GM18511 (cell line): ENCODE measurements around the gene SYNPR.
"Not testable (repeated sequence)": the region's sequence is repeated elsewhere in the genome, so short reads cannot be mapped to it uniquely, and the experiment has no call there.

Source experiments
- ATAC-seq: cut with Tn5 transposase; IDR thresholded peaks from one replicate; pipeline ENCODE4 v1.9.1; 2021; ENCODE audit warnings: mild to moderate bottlenecking, moderate library complexity; ENCODE audit not compliant: unreplicated experiment

SYNPR gene

DNA sequence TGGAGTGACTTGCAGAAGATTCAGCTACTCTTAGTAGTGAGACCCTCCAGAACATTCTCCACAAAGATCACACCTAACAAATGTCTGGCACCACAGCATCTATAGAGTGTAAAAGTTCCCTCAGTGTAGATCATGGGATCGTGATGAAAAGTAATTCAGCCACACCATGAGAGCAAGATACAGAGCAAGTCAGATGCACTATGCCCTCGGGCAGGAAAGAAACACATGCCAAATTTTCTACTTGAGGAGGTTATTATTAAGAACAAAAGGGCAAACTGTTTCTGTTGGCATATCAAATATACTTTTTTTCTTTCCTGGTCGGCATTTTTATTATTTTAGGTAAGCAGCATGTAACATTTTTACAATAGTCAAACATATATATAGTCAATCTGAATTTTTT is 329.6 kb downstream of the SYNPR start:
- no peak for ATAC-seq

- ATAC-seq = no peak
These were observed 331.3 kb downstream of the SYNPR start for GRCh38 chr3:63609408-63609807.

GRCh38 chr3:63609834-63610233 is 331.7 kb downstream of the SYNPR start:
- no peak for ATAC-seq

GRCh38 chr3:63611382-63611781 is 333.3 kb downstream of the SYNPR start:
- no peak for ATAC-seq

DNA sequence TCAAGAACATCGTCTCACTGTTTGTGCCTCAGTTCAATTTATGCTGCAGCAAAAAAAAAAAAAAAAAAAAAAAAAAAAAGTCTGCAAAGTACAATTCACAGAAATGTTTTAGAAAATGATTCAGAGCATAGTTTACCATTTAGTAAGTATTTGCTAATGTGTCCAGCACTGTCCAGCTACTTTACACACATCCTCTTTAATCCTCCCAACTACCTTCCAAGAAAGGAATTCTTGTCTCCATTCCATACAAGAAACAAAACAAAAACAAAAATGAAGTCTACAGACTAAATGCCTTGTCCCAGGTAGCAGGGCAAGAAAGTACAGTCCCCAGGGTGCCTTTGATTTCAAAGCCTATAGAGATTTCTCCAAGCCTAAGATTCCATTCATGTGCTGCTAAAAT is 335.5 kb downstream of the SYNPR start:
- no peak for ATAC-seq

GRCh38 chr3:63617391-63617790 is 339.3 kb downstream of the SYNPR start:
- ATAC-seq = no peak

- ATAC-seq = no peak
These were observed 346.9 kb downstream of the SYNPR start for GRCh38 chr3:63624941-63625560.

- no peak for ATAC-seq
These were observed 353.6 kb downstream of the SYNPR start for GRCh38 chr3:63631670-63632069.

- no peak for ATAC-seq
These were observed 357.1 kb downstream of the SYNPR start for GRCh38 chr3:63635186-63635585.

- ATAC-seq = no peak
These were observed 361.7 kb downstream of the SYNPR start for GRCh38 chr3:63639806-63640205.

DNA sequence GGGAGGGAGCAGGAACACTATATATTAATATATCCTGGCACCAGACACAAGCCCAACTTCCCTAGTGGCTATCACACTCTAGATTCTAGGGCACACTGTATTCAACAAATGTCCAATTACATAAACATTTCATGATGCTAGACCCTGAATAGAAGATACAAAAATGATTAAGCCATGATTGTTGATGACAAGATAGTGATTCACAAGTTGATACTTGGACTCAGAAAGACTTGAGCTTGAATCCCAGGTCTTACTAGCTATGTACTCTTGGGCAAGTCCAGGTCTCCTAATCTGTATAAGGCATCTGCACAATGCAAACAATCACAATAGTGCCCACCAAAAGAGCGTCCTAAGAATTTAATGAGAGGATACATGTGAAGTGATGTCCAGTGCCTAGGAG is 364.4 kb downstream of the SYNPR start:
- no peak for ATAC-seq

DNA sequence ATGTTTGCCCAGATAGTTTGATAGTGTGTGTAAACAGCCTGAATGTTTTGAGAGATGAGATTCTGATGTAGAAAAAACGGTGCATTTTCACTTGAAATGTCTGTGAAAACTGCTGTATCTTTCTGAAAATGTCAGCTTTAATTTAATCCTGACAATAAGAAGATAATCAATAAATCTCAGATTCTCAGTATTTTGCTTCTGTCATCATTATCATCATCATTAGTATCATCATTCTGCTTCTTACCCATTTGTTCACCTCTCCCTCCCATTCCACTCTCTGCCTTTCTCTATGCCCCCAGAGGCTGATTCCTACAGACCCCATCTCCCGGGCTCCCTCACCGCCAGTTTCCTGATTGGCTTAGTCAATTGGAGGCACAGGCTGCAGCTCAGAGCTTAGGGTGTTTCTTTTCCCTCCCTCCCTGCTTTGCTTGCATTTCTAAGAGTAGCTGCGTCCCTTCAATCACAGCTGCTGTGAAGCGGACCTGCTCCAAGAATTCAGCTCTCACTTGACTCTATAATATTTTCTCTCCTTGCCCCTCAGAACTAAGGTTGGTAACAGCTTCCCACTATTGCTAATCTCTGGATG is 366.2 kb downstream of the SYNPR start:
- ATAC-seq = no peak

DNA sequence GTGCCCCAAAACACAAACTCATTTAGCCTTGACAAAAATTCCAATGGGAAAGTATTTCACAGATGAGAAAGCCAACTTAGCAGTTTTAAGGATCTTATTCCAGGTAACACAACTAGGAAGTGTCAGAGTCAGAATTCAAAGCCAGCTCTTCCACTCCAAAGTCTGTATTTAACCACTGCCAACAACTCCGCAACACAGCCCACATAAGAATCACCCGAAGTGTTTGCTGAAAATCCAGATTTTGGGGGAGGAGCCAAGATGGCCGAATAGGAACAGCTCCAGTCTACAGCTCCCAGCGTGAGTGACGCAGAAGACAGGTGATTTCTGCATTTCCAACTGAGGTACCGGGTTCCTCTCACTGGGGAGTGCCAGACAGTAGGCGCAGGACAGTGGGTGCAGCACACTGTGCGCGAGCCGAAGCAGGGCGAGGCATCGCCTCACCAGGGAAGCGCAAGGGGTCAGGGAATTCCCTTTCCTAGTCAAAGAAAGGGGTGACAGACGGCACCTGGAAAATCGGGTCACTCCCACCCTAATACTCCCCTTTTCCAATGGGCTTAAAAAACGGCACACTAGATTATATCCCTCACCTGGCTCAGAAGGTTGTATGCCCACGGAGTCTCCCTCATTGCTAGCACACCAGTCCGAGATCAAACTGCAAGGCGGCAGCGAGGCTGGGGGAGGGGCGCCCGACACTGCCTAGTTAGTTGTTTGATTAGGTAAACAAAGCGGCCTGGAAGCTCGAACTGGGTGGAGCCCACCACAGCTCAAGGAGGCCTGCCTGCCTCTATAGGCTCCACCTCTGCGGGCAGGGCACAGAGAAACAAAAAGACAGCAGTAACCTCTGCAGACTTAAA is 367.0 kb downstream of the SYNPR start:
- ATAC-seq = not testable (repeated sequence)

DNA sequence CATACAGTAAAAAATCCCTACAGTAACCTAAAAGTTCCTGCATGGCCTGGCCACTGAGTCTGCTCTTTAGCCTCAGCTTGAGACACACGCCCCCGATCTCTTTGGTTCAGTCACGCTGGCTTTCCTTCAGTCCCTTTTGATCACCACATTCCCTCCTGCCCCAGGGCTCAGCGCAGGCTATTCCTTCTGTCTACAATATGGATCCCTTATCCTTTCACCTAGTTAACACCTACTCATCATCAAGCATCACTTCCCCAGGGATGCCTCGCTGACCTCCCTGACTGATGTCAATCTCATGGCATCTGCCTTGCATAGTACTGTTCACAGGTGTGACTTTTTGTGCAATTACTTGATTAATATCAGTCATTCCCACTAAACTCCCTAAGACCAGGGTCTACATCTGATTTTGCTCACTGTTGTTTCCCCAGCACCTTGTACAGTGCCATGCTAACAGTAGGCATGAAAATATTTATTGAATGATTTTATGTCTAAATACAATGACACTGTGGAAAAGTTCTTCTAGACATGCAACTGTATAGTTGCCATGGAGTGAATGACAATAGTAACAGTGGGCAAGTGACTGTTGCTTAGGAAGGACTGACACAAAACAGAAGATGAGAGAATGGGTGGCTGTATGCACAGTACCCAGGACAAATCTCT is 374.1 kb downstream of the SYNPR start, which contains the start of gene SNTN:
SNTN (plus strand) TSS at position 610 of the 660 bp plus-strand sequence; CDS start at position 623, 13 bp downstream.
- ATAC-seq = no peak

DNA sequence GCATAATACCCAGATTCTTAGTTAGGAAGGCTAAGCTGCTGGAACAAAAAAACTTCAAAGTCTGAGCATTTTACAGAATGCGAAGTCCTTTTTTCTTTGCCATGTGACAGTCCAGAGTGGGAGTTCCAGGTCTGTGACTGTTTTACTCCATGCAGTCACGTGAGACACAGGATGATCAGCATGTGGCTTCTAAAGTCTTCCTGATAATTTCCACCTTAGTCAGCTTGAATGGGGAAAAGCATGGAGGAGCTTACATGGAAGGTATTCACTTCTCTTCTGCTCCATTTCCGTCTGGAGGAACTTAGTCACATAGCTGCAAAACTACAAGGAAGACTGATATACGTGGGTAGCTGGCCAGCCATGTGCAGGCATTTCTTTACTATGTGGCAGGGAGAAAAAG is 376.1 kb downstream of the SYNPR start:
- no peak for ATAC-seq

- no peak for ATAC-seq
These were observed 376.8 kb downstream of the SYNPR start for GRCh38 chr3:63654931-63655330.

- ATAC-seq = no peak
These were observed 377.4 kb downstream of the SYNPR start for GRCh38 chr3:63655519-63655918.

GRCh38 chr3:63656786-63657185 is 378.7 kb downstream of the SYNPR start:
- no peak for ATAC-seq

GRCh38 chr3:63661242-63661641 is 383.1 kb downstream of the SYNPR start:
- ATAC-seq = no peak

GRCh38 chr3:63662011-63662410 is 383.9 kb downstream of the SYNPR start:
- ATAC-seq = no peak

DNA sequence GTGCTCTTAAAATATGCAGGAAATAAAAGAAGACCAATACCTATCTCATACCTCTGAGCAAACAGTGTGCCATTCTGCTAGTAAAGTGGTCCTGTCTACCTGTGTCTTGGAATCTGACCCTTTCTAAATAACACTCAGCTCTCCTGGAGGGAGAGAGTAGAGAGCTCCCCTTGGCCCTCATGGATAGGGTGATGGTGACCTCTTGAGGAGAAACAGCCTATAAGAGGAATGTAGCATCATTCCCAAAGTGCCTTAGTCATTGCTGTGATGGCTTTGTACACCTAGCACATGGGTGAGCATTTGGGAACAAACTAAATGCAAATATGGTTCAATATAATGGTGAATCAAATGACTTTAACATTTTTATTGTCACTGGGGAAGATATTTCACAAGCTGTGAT is 384.4 kb downstream of the SYNPR start:
- no peak for ATAC-seq
